ENCODE measurements around the gene PDIA6.

The PDIA6 gene

GRCh38 chr2:10776231-10776977 lies 36.2 kb downstream of the PDIA6 start:
- TF ChIP-seq CTCF (IDR thresholded peaks at IDR 0.05) = no peak
- Histone ChIP-seq H3K27me3 (no peaks in the 10 kb centered on the region), H3K4me3 (ENCODE audit: low read depth in 1 of 2, low read length in 1 of 2) (no peak overlapping the region), H3K9me3 (no peaks in the 10 kb centered on the region), H3K27ac (no peak overlapping the region), H3K4me1 (ENCODE audit: control insufficient read depth in 1 of 2, insufficient read depth in 1 of 2, low read depth in 1 of 2, low read length in 1 of 2) (no peaks in the 10 kb centered on the region), H3K36me3 (peaks cover 25% of the 10 kb centered on the region)

- Histone ChIP-seq H3K27me3 (no peaks in the 10 kb centered on the region), H3K36me3 (peaks cover 19% of the 10 kb centered on the region), H3K4me3 (ENCODE audit: low read depth in 1 of 2, low read length in 1 of 2) (no peak overlapping the region), H3K9me3 (no peaks in the 10 kb centered on the region), H3K4me1 (ENCODE audit: control insufficient read depth in 1 of 2, insufficient read depth in 1 of 2, low read depth in 1 of 2, low read length in 1 of 2) (no peaks in the 10 kb centered on the region), H3K27ac (no peak overlapping the region)
- no peak for TF ChIP-seq CTCF (IDR thresholded peaks at IDR 0.05)
These were observed 36.8 kb downstream of the PDIA6 start for GRCh38 chr2:10775831-10776230.

- no peak for TF ChIP-seq CTCF (IDR thresholded peaks at IDR 0.05)
- Histone ChIP-seq H3K27me3 (no peaks in the 10 kb centered on the region), H3K4me1 (ENCODE audit: control insufficient read depth in 1 of 2, insufficient read depth in 1 of 2, low read depth in 1 of 2, low read length in 1 of 2) (no peaks in the 10 kb centered on the region), H3K4me3 (ENCODE audit: low read depth in 1 of 2, low read length in 1 of 2) (no peak overlapping the region), H3K9me3 (no peaks in the 10 kb centered on the region), H3K36me3 (peaks cover 17% of the 10 kb centered on the region), H3K27ac (no peak overlapping the region)
These were observed 37.4 kb downstream of the PDIA6 start for GRCh38 chr2:10775021-10775780.

GRCh38 chr2:10774394-10774793 lies 38.2 kb downstream of the PDIA6 start:
- Histone ChIP-seq H3K36me3 (peaks cover 17% of the 10 kb centered on the region), H3K9me3 (no peaks in the 10 kb centered on the region), H3K4me3 (ENCODE audit: low read depth in 1 of 2, low read length in 1 of 2) (no peak overlapping the region), H3K27me3 (no peaks in the 10 kb centered on the region), H3K27ac (no peak overlapping the region), H3K4me1 (ENCODE audit: control insufficient read depth in 1 of 2, insufficient read depth in 1 of 2, low read depth in 1 of 2, low read length in 1 of 2) (no peaks in the 10 kb centered on the region)
- TF ChIP-seq CTCF (IDR thresholded peaks at IDR 0.05) = no peak

- Histone ChIP-seq H3K9me3 (no peaks in the 10 kb centered on the region), H3K4me1 (ENCODE audit: control insufficient read depth in 1 of 2, insufficient read depth in 1 of 2, low read depth in 1 of 2, low read length in 1 of 2) (no peaks in the 10 kb centered on the region), H3K36me3 (peaks cover 17% of the 10 kb centered on the region), H3K27me3 (no peaks in the 10 kb centered on the region), H3K4me3 (ENCODE audit: low read depth in 1 of 2, low read length in 1 of 2) (no peak overlapping the region), H3K27ac (no peak overlapping the region)
- TF ChIP-seq CTCF (IDR thresholded peaks at IDR 0.05) = no peak
These were observed 38.7 kb downstream of the PDIA6 start for GRCh38 chr2:10773821-10774341.
